OCI-LY1 (cell line): ENCODE results near the gene MTREX.
"Not testable (repeated sequence)": the region's sequence is repeated elsewhere in the genome, so short reads cannot be mapped to it uniquely, and the experiment has no call there.

Source experiments
- H2AFZ ChIP-seq: fragments of 200-600 bp; sonication (generic), shearing (Covaris generic); 2 replicates; pipeline ENCODE4 v1.6.0; 2014; ENCODE audit warnings: antibody characterized with exemption, mild to moderate bottlenecking, low read length
- H3F3A ChIP-seq: fragments of 200-600 bp; sonication (generic), shearing (Covaris generic); 2 replicates; pipeline ENCODE4 v1.6.0; 2014; ENCODE audit warnings: mild to moderate bottlenecking, antibody characterized with exemption, low read length, moderate library complexity; ENCODE audit not compliant: insufficient read depth
- H3K27ac ChIP-seq: fragments of 200-600 bp; sonication (generic); 2 replicates; pipeline ENCODE4 v1.5.1; 2014; ENCODE audit warnings: low read length, mixed run types, mild to moderate bottlenecking, low read depth; ENCODE audit not compliant: poor library complexity, severe bottlenecking
- H3K27me3 ChIP-seq: fragments of 200-600 bp; sonication (generic); 2 replicates; pipeline ENCODE4 v1.6.0; 2014; ENCODE audit warnings: antibody characterized with exemption, mild to moderate bottlenecking, low read length, moderate library complexity; ENCODE audit not compliant: insufficient read depth
- H3K36me3 ChIP-seq: fragments of 200-600 bp; sonication (generic); 2 replicates; pipeline ENCODE4 v1.6.1; 2014; ENCODE audit warnings: mild to moderate bottlenecking, antibody characterized with exemption, low read length, moderate library complexity, mixed read lengths; ENCODE audit not compliant: insufficient read depth
- H3K4me1 ChIP-seq: fragments of 200-600 bp; sonication (generic); 2 replicates; pipeline ENCODE4 v1.5.1; 2014; ENCODE audit warnings: mild to moderate bottlenecking, low read length, moderate library complexity; ENCODE audit not compliant: insufficient read depth, severe bottlenecking
- H3K4me2 ChIP-seq: fragments of 200-600 bp; sonication (generic), shearing (Covaris generic); 2 replicates; pipeline ENCODE4 v1.6.1; 2014; ENCODE audit warnings: low read length
- H3K4me3 ChIP-seq: fragments of 200-600 bp; sonication (generic); 2 replicates; pipeline ENCODE4 v1.5.1; 2014; ENCODE audit warnings: low read length, low read depth, mild to moderate bottlenecking, mixed read lengths; ENCODE audit not compliant: poor library complexity, severe bottlenecking
- H3K79me2 ChIP-seq: fragments of 200-600 bp; shearing (Covaris generic); 2 replicates; pipeline ENCODE4 v1.6.1; 2016; ENCODE audit warnings: mixed run types, low read length, mixed read lengths; ENCODE audit not compliant: insufficient read depth
- H3K9ac ChIP-seq: fragments of 200-600 bp; sonication (generic), shearing (Covaris generic); 2 replicates; pipeline ENCODE4 v1.6.1; 2014; ENCODE audit warnings: mild to moderate bottlenecking, low read length, mixed read lengths
- H3K9me2 ChIP-seq: fragments of 200-600 bp; sonication (generic), shearing (Covaris generic); 2 replicates; pipeline ENCODE4 v1.6.1; 2014; ENCODE audit warnings: low read depth, mild to moderate bottlenecking, low read length, mixed read lengths
- H3K9me3 ChIP-seq: fragments of 200-600 bp; shearing (Covaris generic); 2 replicates; pipeline ENCODE4 v1.6.1; 2014; ENCODE audit warnings: low read length, mixed read lengths
- H4K20me1 ChIP-seq: fragments of 200-600 bp; sonication (generic), shearing (Covaris generic); 2 replicates; pipeline ENCODE4 v1.6.0; 2016; ENCODE audit warnings: mild to moderate bottlenecking, low read length; ENCODE audit not compliant: insufficient read depth
- CTCF ChIP-seq: fragments of 200-600 bp; sonication (generic), shearing (Covaris generic); IDR thresholded peaks from 2 replicates; pipeline ENCODE4 v1.5.1; 2017; ENCODE audit warnings: mild to moderate bottlenecking, antibody characterized with exemption, low read length, moderate library complexity, mixed read lengths
- EZH2 ChIP-seq: fragments of 200-600 bp; sonication (generic), shearing (Covaris generic); IDR thresholded peaks from 2 replicates; pipeline ENCODE4 v1.8.0; 2017; ENCODE audit warnings: borderline replicate concordance, mixed run types, mild to moderate bottlenecking, antibody characterized with exemption, low read length, moderate library complexity, mixed read lengths

MTREX gene

GRCh38 chr5:55316289-55316688 is 8.5 kb downstream of the MTREX start:
- no peaks in the 10 kb centered on the region for H4K20me1 ChIP-seq
- H3K4me1 ChIP-seq, result no peaks in the 10 kb centered on the region
- H3K9me2 ChIP-seq, result no peaks in the 10 kb centered on the region
- peaks cover 97% of the 10 kb centered on the region for H3K79me2 ChIP-seq
- H3K27me3 ChIP-seq, result no peaks in the 10 kb centered on the region
- H3F3A ChIP-seq, result no peaks in the 10 kb centered on the region
- no peak overlapping the region for H3K9ac ChIP-seq
- H3K9me3 ChIP-seq, result peaks cover 10% of the 10 kb centered on the region; the same call in 1 of the 2 replicates
- H3K4me3 ChIP-seq, result no peak overlapping the region
- TF ChIP-seq EZH2 (no peak), CTCF (no peak)
- no peak overlapping the region for H3K4me2 ChIP-seq
- no peak overlapping the region for H3K27ac ChIP-seq
- no peak overlapping the region for H2AFZ ChIP-seq
- peaks cover 49% of the 10 kb centered on the region for H3K36me3 ChIP-seq

- Histone ChIP-seq H3K9ac (no peak overlapping the region), H4K20me1 (no peaks in the 10 kb centered on the region), H3K4me3 (no peak overlapping the region), H3K79me2 (peaks cover 97% of the 10 kb centered on the region), H3K4me1 (no peaks in the 10 kb centered on the region), H3K27ac (no peak overlapping the region), H3K9me3 (peaks cover 10% of the 10 kb centered on the region; the same call in 1 of the 2 replicates), H3K9me2 (no peaks in the 10 kb centered on the region), H3F3A (no peaks in the 10 kb centered on the region), H3K27me3 (no peaks in the 10 kb centered on the region), H3K36me3 (peaks cover 44% of the 10 kb centered on the region), H2AFZ (no peak overlapping the region), H3K4me2 (no peak overlapping the region)
- TF ChIP-seq EZH2, result no peak
- no peak for TF ChIP-seq CTCF
Measured at GRCh38 chr5:55316837-55317236, 9.0 kb downstream of the MTREX start.

- H3K4me1 ChIP-seq, H3K27ac ChIP-seq, H2AFZ ChIP-seq, H4K20me1 ChIP-seq, H3K4me3 ChIP-seq, H3K9ac ChIP-seq, H3K4me2 ChIP-seq, H3K27me3 ChIP-seq, H3K9me2 ChIP-seq, H3F3A ChIP-seq: not testable (repeated sequence)
- Histone ChIP-seq H3K36me3 (peaks cover 44% of the 10 kb centered on the region), H3K79me2 (peaks cover 96% of the 10 kb centered on the region), H3K9me3 (peaks cover 10% of the 10 kb centered on the region; the same call in 1 of the 2 replicates)
Measured at GRCh38 chr5:55318237-55318636, 10.4 kb downstream of the MTREX start.

GRCh38 chr5:55319491-55319890 is 11.7 kb downstream of the MTREX start:
- no peak overlapping the region for H2AFZ ChIP-seq
- peaks cover 7% of the 10 kb centered on the region for H3K4me1 ChIP-seq
- no peak overlapping the region for H3K9ac ChIP-seq
- no peak overlapping the region for H3K4me3 ChIP-seq
- no peak overlapping the region for H3K4me2 ChIP-seq
- 0 out of 2 replicates have a peak, but pooled peaks cover 3% of the 10 kb centered on the region for H3K9me3 ChIP-seq
- H3K36me3 ChIP-seq, result peaks cover 43% of the 10 kb centered on the region
- H3F3A ChIP-seq, result no peaks in the 10 kb centered on the region
- H4K20me1 ChIP-seq, result no peaks in the 10 kb centered on the region; the same call in 1 of the 2 replicates
- no peaks in the 10 kb centered on the region for H3K9me2 ChIP-seq
- TF ChIP-seq EZH2 (no peak), CTCF (no peak)
- H3K27ac ChIP-seq, result no peak overlapping the region
- H3K79me2 ChIP-seq, result peaks cover 83% of the 10 kb centered on the region
- no peaks in the 10 kb centered on the region for H3K27me3 ChIP-seq
